Measurements from ENCODE around the gene DAW1.
A peak's percentile ranks its signal among the peaks of the same experiment; 100 is the strongest.

Gene DAW1

DNA sequence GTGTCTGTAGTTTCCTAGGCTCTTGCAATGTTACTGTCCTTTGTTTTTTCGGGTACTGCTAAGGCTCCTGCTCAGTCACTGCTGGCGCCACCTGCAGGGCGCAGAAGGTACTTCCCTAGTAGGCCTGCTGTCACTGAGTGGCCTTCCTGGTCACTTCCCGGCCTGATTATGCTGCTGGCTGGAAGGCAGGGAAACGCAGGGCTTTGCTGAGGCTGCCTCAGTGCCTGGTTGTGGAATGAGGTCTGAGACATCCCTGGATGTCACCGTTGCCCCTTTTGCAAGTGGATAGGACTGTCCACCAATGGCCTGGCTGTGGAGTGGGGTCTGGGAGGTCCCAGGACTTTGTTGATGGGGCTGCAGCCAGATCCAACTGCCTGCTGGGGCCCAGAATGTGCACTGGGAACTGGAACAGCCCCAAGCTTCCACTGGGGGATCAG, 13.1 kb downstream of the DAW1 start:
- DNase-seq (ENCODE audit: low spot score): no peak
- TF ChIP-seq, protein P1, sequence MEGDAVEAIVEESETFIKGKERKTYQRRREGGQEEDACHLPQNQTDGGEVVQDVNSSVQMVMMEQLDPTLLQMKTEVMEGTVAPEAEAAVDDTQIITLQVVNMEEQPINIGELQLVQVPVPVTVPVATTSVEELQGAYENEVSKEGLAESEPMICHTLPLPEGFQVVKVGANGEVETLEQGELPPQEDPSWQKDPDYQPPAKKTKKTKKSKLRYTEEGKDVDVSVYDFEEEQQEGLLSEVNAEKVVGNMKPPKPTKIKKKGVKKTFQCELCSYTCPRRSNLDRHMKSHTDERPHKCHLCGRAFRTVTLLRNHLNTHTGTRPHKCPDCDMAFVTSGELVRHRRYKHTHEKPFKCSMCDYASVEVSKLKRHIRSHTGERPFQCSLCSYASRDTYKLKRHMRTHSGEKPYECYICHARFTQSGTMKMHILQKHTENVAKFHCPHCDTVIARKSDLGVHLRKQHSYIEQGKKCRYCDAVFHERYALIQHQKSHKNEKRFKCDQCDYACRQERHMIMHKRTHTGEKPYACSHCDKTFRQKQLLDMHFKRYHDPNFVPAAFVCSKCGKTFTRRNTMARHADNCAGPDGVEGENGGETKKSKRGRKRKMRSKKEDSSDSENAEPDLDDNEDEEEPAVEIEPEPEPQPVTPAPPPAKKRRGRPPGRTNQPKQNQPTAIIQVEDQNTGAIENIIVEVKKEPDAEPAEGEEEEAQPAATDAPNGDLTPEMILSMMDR (IDR thresholded peaks at IDR 0.05): no peak
- no peak overlapping the region for H3K27ac ChIP-seq
- H3K4me3 ChIP-seq: no peak overlapping the region

GRCh38 chr2:227886149-227886548, 14.7 kb downstream of the DAW1 start:
- DNase-seq (ENCODE audit: low spot score): no peak
- H3K4me3 ChIP-seq: no peak overlapping the region
- no peak overlapping the region for H3K27ac ChIP-seq
- TF ChIP-seq, protein P1 (IDR thresholded peaks at IDR 0.05): no peak

- TF ChIP-seq, protein P1 (IDR thresholded peaks at IDR 0.05): no peak
- Histone ChIP-seq H3K27ac (no peak overlapping the region), H3K4me3 (no peak overlapping the region)
- DNase-seq (ENCODE audit: low spot score): no peak
These were observed 16.9 kb downstream of the DAW1 start for GRCh38 chr2:227888289-227888688.

DNA sequence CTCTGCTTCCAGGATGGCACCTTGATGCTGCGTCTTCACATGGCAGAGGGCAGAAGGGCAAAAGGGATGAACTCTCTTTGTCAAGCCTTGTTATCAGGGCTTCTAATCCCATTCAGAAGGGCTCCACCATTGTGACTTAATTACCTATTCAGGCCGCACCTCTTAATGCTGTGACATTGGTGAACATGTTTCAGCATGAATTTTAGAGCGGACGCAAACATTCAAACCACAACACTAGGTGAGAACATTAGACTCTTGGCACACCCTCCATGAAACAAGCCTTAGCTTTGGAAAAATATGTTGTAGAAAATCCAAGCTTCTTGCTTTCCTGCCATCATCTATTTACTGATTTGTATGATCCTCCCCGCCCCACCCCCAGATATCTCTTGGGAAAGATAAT, 17.9 kb downstream of the DAW1 start:
- TF ChIP-seq, protein P1 (IDR thresholded peaks at IDR 0.05): no peak
- Histone ChIP-seq H3K27ac (no peak overlapping the region), H3K4me3 (no peak overlapping the region)
- no peak for DNase-seq (ENCODE audit: low spot score)

GRCh38 chr2:227890495-227891079, 19.2 kb downstream of the DAW1 start:
- no peak overlapping the region for H3K4me3 ChIP-seq
- TF ChIP-seq, protein P1 (IDR thresholded peaks at IDR 0.05): peak; percentile 59
- no peak for DNase-seq (ENCODE audit: low spot score)
- H3K27ac ChIP-seq: no peak overlapping the region

DNA sequence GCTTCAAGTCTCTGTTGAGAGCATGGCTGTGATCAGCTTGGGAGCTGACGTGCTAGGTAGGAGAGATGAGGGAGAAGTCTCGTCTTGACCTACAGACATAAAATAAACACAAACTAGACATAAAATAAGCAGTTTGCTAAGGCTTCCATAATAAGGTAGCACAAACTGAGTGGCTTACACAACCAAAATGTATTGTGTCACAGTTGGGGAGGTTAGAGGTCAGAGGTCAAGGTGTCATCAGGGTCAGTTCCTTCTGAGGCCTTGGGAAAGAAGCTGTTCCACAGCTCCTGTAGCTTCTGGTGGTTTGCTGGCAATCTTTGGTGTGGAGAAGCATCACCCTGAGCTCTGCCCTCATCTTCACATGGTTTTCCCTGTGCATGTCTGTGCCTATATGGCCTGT, 20.2 kb downstream of the DAW1 start:
- Histone ChIP-seq H3K4me3 (no peak overlapping the region), H3K27ac (no peak overlapping the region)
- DNase-seq (ENCODE audit: low spot score): no peak
- TF ChIP-seq, protein P1 (IDR thresholded peaks at IDR 0.05): no peak

- TF ChIP-seq, protein P1 (IDR thresholded peaks at IDR 0.05): no peak
- Histone ChIP-seq H3K27ac (no peak overlapping the region), H3K4me3 (no peak overlapping the region)
- DNase-seq (ENCODE audit: low spot score): no peak
These were observed 31.9 kb downstream of the DAW1 start for GRCh38 chr2:227903381-227903780.

Measured in coronary artery (tissue), 2 donors.